HG03103 (cell line): ENCODE results near the gene OR51E1.

ENCODE experiments used
- ATAC-seq: cut with Tn5 transposase; IDR thresholded peaks from one replicate; pipeline ENCODE4 v1.9.1; 2021; ENCODE audit warnings: low read depth; ENCODE audit not compliant: unreplicated experiment

The OR51E1 gene

GRCh38 chr11:4647766-4648165 lies 4.0 kb downstream of the OR51E1 start:
- no peak for ATAC-seq

DNA sequence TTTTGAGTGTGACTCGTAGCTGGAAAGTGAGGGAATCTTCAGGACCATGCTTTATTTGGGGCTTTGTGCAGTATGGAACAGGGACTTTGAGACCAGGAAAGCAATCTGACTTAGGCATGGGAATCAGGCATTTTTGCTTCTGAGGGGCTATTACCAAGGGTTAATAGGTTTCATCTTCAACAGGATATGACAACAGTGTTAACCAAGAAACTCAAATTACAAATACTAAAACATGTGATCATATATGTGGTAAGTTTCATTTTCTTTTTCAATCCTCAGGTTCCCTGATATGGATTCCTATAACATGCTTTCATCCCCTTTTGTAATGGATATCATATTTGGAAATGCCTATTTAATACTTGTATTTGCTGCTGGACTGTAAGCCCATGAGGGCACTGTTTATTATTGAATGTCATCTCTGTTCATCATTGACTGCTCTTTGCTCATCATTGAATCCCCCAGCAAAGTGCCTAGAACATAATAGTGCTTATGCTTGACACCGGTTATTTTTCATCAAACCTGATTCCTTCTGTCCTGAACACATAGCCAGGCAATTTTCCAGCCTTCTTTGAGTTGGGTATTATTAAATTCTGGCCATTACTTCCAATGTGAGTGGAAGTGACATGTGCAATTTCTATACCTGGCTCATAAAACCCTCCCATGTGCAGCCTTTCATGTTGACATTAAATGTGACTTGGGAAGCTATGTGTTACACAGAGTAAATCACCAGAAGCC lies 11.0 kb downstream of the OR51E1 start:
- no peak for ATAC-seq

DNA sequence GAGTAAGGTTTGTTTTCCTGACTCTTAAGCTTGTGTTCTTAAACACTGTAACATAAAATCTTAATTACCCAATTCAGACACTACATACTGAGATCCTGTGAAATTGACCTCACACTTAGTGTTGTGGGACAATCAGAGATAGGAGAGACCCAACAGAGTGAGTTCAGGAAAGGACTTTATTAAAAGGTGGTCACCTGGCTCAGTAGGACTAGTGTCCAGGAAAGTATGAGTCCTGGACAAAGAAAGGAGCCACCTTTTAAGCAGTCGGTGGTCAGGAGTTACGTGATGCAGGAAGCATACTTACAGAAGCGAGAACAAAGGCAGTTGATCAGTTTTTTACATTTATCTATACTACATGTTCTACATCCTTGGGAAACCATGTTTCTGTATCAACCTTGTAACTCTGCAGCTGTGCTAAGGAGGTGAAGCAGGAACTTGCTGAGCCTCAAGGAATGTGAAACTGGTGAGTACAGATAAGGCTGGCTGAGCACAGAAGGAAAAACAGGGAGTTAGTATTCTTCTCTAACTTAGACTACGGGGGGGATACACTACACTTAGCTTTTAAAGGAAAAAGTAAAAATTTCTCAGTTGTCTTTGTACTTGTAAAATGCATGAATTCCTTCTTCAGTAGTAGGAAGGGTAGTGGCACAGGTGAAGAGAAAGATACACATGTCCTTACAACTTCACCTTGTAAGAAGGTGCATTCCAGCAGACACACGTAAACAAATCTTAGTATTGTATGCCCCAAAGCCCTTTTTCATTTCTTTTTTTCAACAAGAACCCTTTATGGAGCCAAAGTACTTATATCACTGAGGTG lies 15.1 kb downstream of the OR51E1 start:
- no peak for ATAC-seq

- ATAC-seq: no peak
These were observed 19.1 kb downstream of the OR51E1 start for GRCh38 chr11:4662876-4663275.

DNA sequence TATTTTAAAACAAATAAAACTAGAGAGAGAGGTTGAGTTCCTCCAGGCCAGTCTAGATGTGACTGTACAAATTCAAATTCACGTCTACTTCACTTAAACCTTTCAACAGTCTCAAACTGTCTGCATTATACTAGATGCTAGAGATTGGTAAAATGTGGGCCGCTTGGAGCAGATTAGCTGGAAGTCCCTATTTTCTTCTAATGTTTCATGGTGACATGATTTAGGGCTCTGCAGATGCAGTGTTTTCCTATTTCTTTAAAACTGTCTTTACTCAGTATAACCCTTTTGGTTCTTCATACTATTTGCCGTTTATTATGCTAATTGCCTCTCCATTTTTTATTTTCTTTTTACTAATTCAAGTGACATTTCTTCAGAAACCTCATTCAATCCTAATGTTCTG lies 20.4 kb downstream of the OR51E1 start:
- ATAC-seq: no peak

DNA sequence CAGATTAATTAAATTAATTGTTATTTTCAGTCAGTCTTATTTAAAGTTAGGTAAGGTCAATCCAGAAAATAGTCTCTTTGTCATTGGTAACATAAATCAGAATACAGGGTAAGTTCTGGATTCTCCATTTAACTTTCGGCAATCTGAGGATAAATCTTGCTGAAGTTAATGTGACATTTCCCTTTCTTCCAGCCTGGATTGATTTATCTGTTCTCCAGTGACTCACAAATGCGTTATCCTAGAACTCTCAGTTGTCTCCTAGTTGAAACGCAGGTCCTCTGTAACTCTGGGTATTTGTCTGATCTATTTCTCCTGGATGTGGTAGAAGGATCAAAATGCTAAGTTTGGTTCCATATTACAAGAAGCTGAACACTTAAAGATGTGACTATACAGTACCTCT lies 21.0 kb downstream of the OR51E1 start:
- ATAC-seq: no peak

GRCh38 chr11:4665424-4665823 lies 21.6 kb downstream of the OR51E1 start:
- ATAC-seq: no peak

GRCh38 chr11:4671741-4672140 lies 28.0 kb downstream of the OR51E1 start:
- ATAC-seq: no peak

DNA sequence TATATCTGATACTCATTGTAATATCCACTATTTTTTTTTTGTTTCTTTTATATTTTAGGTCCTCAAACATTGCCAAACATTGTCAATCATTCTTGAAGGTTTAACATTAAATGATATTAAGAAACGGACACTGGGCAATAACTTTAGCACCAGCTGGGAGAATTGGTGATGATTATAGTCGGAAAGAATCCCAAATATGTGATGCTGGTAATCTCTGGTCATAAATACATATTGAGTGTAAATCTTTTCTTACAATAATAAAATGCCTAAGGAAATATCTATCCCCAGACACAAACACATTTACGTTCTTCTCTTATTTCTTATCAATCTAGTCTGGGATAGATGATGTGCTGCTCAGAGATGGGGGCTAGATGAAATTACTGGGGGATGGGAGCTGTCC lies 28.7 kb downstream of the OR51E1 start:
- no peak for ATAC-seq

GRCh38 chr11:4673781-4674180 lies 30.0 kb downstream of the OR51E1 start:
- no peak for ATAC-seq

DNA sequence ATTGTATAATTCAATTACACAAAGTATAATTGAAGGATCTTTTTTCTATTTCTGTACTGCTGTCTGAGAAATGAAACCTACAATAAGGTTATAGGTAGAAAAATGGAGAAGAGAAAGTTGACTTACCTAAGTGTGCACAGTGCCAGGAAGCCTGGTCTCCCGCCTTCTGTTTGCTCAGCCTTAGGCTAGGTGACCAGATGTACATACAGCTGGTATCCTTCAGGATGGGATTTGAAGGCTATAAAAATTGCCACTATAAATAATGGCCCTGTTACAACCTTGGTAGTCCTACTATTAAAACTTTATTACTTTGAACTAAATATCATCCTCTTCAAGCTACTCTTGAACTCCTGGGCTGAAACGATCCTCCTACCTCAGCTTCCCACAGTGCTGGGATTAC lies 34.2 kb downstream of the OR51E1 start:
- no peak for ATAC-seq

GRCh38 chr11:4680341-4680740 lies 36.6 kb downstream of the OR51E1 start:
- ATAC-seq: no peak

- ATAC-seq: no peak
These were observed 39.0 kb downstream of the OR51E1 start for GRCh38 chr11:4682623-4683419.

DNA sequence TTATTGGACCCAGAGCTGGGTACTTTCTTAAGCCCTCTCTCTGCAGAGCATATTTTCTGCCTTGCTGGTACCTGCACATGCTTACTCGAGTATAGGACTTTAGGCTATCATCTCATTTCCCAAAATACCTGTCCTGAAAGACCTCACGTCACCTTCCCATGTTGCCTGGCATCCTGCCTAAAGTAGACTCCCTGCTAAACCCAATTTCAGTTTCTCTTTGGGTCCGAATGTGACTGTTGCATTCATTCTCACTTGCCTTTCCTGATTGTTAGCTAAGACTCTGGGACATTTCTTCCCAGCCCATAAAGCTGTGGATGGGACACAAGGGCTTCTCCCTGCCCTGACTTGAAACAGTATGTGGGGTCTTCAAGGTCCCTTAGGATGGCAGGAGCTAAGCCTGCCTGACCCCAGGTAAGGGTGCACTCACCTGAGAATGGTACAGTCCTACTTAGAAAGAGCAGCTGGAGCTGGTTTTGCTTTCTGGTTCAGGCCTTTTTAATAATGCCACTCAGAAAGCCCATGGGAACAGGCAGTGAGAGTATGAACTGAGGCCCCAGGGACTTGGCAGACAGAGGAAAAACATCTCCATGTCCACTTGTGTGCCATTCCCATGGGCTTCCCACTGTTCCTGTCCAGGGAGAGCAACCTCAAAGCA lies 41.0 kb downstream of the OR51E1 start:
- ATAC-seq: no peak

GRCh38 chr11:4695442-4695841 lies 51.7 kb downstream of the OR51E1 start:
- no peak for ATAC-seq

DNA sequence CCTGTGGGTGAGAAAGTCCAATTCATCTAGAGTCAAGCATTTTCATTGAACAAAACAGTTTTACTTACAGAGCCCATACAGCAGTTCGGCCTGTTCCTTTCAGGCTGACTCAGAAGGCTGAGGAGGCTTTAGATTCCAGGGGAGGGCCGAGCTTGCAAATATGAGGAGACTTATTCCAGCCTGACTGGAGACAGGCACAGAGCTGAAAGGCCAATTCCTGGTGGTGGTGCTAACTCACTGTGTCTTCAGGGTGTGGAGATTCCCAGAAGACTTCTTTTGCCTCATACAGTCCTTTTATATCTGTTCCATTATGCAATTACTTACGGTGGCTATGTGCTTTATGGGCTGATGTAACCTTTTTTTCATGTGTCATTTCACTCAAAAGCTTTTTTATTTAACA lies 53.8 kb downstream of the OR51E1 start, which contains the start of gene OR51E2:
Gene OR51E2, minus strand, starts transcription at position 269 of the 400 bp plus-strand sequence. CDS start 15,142 bp downstream, outside the sequence.
- no peak for ATAC-seq

- peak; percentile 92 for ATAC-seq
These were observed 56.1 kb downstream of the OR51E1 start for GRCh38 chr11:4699697-4700435.

DNA sequence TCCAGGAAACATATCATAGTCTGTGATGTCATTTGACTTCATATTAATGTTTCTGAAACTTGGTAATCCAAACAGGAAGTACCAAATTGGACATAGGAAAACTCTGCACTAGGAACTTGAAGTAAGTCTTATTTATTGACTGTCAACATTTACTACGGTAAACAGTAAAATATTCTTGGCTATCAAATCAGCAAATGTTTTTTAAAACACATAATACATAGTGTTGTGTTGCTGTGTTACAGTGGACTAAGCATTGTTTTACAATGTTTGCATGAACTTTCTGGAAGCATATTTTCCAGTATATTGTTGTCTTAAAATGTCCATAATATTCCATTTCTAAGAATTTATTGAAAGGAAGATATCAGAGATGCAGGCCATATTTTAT lies 56.6 kb downstream of the OR51E1 start:
- no peak for ATAC-seq

DNA sequence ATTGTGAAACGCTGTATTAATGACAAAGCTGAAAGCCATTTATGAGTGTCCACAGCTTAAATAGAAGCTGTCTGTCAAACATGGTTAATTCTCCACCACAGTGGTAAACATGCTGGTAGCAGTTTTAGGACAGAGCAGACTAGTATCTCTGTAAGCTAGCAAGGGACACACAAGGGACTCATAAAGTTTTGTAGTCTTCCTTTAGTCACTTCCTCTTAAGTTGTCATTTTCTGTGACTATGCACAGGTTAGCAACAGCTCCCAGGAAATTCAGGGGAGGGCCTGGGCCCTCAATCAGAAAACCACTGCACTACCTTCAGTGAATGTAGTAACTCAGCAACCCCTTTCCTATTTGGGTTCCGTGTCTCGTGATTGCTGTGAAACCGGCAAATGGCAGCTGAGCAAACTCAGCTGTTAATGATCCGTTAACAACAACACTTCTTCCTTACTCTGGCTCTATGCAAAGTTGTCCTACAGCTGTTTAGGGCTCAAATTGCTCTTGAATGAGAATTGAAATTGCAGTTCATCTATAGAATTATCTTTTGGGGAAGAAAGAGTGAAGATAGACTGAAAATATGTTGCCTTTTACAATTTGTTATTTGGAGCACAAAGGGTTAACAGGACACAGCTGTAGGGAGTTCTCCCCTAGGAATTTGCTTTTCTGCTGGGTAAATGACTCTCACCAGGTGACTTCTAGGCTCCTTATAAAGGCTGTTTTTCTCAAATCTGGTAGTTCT lies 60.4 kb downstream of the OR51E1 start, which contains the start of gene MMP26:
Gene MMP26, plus strand, starts transcription at position 731 of the 736 bp plus-strand sequence.
- ATAC-seq: no peak
